Measurements from ENCODE around the gene LASP1NB.

The LASP1NB gene

DNA sequence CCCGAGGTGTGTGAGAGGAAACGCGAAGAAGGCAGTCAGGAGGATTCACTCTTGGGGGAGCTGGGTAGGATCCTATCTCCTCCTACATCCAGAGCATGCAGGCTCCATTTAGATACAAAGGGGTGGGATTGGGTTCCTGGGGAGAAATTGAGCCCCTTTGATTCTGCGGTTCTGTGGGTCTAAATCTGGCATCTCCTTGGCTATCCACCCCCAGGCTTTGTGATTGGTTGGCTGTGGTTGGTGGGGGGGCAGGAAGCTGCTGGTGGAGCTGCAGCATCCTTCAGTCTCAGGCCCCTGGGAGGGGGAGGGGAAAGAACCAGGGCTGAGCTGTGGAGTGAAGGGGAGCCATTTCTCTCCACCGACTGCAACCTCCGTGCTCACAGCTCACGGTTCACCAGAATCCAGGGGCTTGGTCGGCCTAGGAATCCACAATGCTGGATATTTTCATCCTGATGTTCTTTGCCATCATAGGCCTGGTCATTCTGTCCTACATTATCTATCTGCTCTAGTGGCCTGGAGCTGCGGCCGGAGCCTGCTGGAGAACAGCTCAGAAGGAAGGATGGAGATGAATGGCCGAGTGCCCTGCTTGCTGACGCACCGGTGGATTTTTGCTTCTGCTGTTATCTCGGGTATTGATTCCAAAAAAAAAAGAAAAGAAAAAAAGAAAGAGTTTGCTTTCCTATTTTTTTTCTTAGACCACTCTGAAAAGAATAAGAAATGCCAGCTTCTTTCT, at the start of gene LASP1NB:
Gene LASP1NB (plus strand): TSS at position 352 of the 733 bp plus-strand sequence.
- H3K27ac ChIP-seq (replicated peaks in 1 of 4), result peak within 1 kb of the TSS; percentile 0 to 62 (median 47)
- peaks cover 0 to 2% (median under 1%) of the 10 kb centered on the region in 4 donors for H3K36me3 ChIP-seq
- intact Hi-C loops (cut with DNase I), result loop anchor here (5.0 kb wide), 1 partner anchor 43 kb away; no protein-coding TSS in a partner anchor
- H3K4me3 ChIP-seq, result peak within 1 kb of the TSS in 2 of 4 donors; percentile 21 to 34
- peaks cover 40 to 58% (median 53%) of the 10 kb centered on the region in 4 donors for H3K4me1 ChIP-seq
- no peaks in the 10 kb centered on the region for H3K27me3 ChIP-seq
- TF ChIP-seq POLR2AphosphoS5 (IDR thresholded peaks at IDR 0.05) (peak in 1 of 2 donors; percentile 21), EP300 (IDR thresholded peaks at IDR 0.05) (no peak)
- H3K9me3 ChIP-seq, result no peaks in the 10 kb centered on the region
- WGBS, result 39% methylated on average over 14 of the region's 14 CpGs
- peak; percentile 55 for DNase-seq (ENCODE audit: extremely low spot score)

DNA sequence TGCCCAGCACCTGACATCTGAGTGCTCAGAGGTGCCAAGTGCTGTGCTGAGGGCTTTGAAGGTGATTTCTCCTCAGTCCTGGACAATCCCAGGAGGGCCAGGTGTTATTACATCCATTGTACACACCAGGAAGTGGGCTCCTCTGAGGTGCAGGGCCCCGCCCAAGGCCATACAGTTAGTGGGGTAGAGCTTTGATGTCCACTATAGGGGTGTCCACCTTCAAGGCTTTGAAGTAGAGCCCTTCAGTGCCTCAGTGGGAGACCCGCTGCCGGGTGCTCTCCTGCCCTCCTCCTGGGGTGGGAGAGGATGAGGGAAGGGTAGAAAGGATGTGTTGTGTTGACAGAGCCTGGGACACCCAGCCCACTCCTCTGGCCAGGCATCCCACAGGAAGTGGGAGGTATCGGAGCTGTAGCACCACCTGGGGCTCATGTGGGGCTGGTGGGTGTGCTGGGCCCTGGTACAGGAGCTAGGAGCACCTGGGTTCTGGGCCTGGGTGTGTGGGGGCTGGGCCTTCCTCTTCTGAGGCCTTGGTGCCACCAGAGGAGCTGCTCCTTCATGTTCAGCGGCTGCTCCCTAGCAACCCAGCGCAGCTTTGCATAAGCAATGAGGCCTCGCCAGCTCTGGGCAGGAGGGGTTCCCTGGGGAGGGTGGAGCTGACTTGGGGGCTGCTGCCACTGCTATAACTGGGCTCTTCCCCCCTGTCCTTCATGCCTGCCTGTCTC, 48.1 kb upstream of the LASP1NB start:
- WGBS, result 57% methylated on average over 1 of the region's 7 CpGs
- peak overlapping the region; percentile 21 to 98 (median 50) for H3K27ac ChIP-seq (replicated peaks in 1 of 4)
- DNase-seq (ENCODE audit: extremely low spot score), result no peak
- peaks cover 87 to 100% (median 98%) of the 10 kb centered on the region in 4 donors for H3K4me1 ChIP-seq
- TF ChIP-seq, protein P1, sequence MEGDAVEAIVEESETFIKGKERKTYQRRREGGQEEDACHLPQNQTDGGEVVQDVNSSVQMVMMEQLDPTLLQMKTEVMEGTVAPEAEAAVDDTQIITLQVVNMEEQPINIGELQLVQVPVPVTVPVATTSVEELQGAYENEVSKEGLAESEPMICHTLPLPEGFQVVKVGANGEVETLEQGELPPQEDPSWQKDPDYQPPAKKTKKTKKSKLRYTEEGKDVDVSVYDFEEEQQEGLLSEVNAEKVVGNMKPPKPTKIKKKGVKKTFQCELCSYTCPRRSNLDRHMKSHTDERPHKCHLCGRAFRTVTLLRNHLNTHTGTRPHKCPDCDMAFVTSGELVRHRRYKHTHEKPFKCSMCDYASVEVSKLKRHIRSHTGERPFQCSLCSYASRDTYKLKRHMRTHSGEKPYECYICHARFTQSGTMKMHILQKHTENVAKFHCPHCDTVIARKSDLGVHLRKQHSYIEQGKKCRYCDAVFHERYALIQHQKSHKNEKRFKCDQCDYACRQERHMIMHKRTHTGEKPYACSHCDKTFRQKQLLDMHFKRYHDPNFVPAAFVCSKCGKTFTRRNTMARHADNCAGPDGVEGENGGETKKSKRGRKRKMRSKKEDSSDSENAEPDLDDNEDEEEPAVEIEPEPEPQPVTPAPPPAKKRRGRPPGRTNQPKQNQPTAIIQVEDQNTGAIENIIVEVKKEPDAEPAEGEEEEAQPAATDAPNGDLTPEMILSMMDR (IDR thresholded peaks at IDR 0.05), result no peak
- TF ChIP-seq POLR2AphosphoS5 (IDR thresholded peaks at IDR 0.05) (no peak), POLR2A (IDR thresholded peaks at IDR 0.05; ENCODE audit: low read depth) (no peak), EP300 (IDR thresholded peaks at IDR 0.05) (no peak)
- intact Hi-C loops (cut with DNase I), result no loop called here
- peaks cover 0 to 26% (median 16%) of the 10 kb centered on the region in 4 donors for H3K36me3 ChIP-seq
- H3K4me3 ChIP-seq, result no peak overlapping the region
- no peaks in the 10 kb centered on the region for H3K9me3 ChIP-seq
- no peaks in the 10 kb centered on the region for H3K27me3 ChIP-seq

DNA sequence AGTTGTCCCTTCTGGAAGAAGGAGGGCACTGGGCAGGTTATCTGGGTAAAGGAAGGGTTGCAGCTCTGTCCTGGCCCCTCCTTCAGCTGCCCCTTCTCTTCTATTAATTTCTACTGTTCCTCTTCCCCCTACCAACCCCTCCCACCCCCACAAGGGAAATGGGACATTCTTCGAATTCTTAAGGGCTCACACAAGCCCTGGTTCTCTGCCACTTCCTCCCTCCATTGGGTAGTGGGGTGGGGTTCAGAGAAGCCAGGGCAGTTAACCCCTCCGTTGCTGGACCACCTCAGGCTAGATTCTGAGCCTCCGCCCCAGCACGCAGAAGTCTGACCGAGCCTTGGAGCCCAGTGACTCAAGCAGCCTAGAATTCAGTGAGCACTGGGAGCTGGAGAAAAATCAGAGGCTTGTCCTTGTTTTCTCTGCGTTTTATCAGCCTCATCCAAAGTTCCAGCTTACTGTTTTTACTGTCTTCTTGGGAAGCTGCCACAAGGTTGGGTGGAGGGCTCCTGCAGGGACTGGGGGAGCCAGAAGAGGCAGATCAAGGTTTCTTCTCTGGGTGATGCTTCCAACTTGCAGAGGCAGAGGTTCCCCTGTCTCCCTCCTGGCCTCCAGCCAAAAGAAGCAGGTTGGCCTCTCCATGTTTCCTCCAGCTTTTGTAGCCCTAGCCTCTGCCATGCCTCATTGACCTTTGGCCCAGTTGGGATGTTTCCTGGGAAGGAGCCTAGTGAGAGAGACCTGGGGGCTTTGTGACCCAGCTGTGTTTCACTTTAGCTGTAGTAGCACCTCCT, 45.3 kb upstream of the LASP1NB start:
- 15% methylated on average over 6 of the region's 6 CpGs for WGBS
- H3K27ac ChIP-seq (replicated peaks in 1 of 4), result peak overlapping the region; percentile 58 to 76 (median 70)
- H3K27me3 ChIP-seq, result no peaks in the 10 kb centered on the region
- H3K36me3 ChIP-seq, result peaks cover 0 to 40% (median 21%) of the 10 kb centered on the region in 4 donors
- TF ChIP-seq POLR2A (IDR thresholded peaks at IDR 0.05; ENCODE audit: low read depth) (no peak), POLR2AphosphoS5 (IDR thresholded peaks at IDR 0.05) (peak in 1 of 2 donors; percentile 6)
- TF ChIP-seq, protein P1 (IDR thresholded peaks at IDR 0.05), result no peak
- peaks cover 87 to 100% (median 98%) of the 10 kb centered on the region in 4 donors for H3K4me1 ChIP-seq
- DNase-seq (ENCODE audit: extremely low spot score), result no peak
- no peaks in the 10 kb centered on the region for H3K9me3 ChIP-seq
- H3K4me3 ChIP-seq, result peak overlapping the region in 3 of 4 donors; percentile 1 to 27 (median 7)
- intact Hi-C loops (cut with DNase I), result loop anchor here (5.0 kb wide), 1 partner anchor 47 kb away; the partner anchor contains the start of gene LASP1NB

DNA sequence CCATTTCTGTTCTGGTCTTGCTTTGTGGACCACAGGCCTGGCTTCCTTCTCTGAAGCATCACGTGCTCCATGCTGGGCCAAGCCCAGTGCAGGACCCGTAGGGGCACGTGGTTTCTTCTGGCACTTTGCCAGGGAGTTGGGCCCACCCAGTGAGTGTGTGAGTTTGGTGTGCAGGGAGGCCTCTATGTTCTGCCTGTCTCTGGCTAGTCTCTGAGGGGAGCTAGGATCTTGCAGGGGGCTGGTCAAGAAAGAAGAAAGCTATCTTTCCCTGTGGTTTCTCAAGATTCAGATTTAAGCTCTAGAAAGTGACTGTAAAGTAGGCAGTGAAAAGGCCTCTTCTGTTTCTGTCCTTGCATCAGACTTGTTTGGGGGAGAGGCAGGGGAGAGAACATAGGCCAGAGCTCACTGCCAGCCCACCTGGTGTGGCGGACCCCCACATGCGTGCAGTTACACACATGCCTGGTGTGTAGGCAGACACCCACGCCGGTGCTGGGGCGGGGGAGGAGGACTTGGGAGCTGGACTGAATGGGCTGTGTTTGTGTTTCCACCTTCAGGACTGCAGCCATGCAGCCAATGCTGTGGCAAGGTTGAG, 43.7 kb upstream of the LASP1NB start:
- WGBS, result 23% methylated on average over 8 of the region's 8 CpGs
- Histone ChIP-seq H3K4me1 (peaks cover 94 to 100% (median 98%) of the 10 kb centered on the region in 4 donors), H3K4me3 (no peak overlapping the region), H3K27ac (replicated peaks in 1 of 4) (peak overlapping the region; percentile 58 to 76 (median 70)), H3K36me3 (peaks cover 0 to 49% (median 25%) of the 10 kb centered on the region in 4 donors), H3K9me3 (no peaks in the 10 kb centered on the region), H3K27me3 (no peaks in the 10 kb centered on the region)
- intact Hi-C loops (cut with DNase I), result loop anchor here (5.0 kb wide), 1 partner anchor 46 kb away; the partner anchor contains the start of gene LASP1NB
- TF ChIP-seq POLR2AphosphoS5 (IDR thresholded peaks at IDR 0.05) (peak; percentile 69 to 73), EP300 (IDR thresholded peaks at IDR 0.05) (no peak)
- no peak for DNase-seq (ENCODE audit: extremely low spot score)

DNA sequence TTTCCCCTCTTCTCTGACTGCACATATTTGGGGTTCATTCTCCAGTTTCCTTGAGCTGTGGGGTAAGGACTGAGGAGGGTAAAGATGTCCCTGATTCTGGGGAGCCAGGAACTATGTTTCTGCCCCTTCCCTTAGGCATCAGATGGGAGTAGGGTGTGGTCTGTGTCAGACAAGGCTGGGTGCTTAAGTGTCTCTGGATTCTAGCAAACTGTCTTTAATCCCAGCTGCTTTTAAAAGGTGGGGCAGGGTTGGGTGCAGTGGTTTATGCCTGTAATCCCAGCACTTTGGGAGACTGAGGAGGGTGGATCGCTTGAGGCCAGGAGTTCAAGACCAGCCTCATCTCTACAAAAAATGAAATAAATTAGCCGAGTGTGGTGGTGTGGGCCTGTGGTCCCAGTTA, 42.5 kb upstream of the LASP1NB start:
- Histone ChIP-seq H3K9me3 (no peaks in the 10 kb centered on the region), H3K27ac (replicated peaks in 1 of 4) (peak overlapping the region; percentile 35 to 76 (median 66)), H3K36me3 (peaks cover 0 to 56% (median 32%) of the 10 kb centered on the region in 4 donors), H3K4me1 (peaks cover 88 to 100% (median 98%) of the 10 kb centered on the region in 4 donors), H3K27me3 (no peaks in the 10 kb centered on the region), H3K4me3 (no peak overlapping the region)
- intact Hi-C loops (cut with DNase I), result loop anchor here (5.0 kb wide), 1 partner anchor 44 kb away; the partner anchor contains the start of gene LASP1NB
- WGBS, result 96% methylated on average over 2 of the region's 2 CpGs
- no peak for DNase-seq (ENCODE audit: extremely low spot score)
- TF ChIP-seq, protein P1 (IDR thresholded peaks at IDR 0.05), result no peak
- TF ChIP-seq POLR2A (IDR thresholded peaks at IDR 0.05; ENCODE audit: low read depth), result no peak
- TF ChIP-seq POLR2AphosphoS5 (IDR thresholded peaks at IDR 0.05), result no peak
- TF ChIP-seq EP300 (IDR thresholded peaks at IDR 0.05), result no peak

All from esophagus muscularis mucosa (tissue), 4 donors.